ENCODE results near the gene RASD2.

- TF ChIP-seq, protein P1, sequence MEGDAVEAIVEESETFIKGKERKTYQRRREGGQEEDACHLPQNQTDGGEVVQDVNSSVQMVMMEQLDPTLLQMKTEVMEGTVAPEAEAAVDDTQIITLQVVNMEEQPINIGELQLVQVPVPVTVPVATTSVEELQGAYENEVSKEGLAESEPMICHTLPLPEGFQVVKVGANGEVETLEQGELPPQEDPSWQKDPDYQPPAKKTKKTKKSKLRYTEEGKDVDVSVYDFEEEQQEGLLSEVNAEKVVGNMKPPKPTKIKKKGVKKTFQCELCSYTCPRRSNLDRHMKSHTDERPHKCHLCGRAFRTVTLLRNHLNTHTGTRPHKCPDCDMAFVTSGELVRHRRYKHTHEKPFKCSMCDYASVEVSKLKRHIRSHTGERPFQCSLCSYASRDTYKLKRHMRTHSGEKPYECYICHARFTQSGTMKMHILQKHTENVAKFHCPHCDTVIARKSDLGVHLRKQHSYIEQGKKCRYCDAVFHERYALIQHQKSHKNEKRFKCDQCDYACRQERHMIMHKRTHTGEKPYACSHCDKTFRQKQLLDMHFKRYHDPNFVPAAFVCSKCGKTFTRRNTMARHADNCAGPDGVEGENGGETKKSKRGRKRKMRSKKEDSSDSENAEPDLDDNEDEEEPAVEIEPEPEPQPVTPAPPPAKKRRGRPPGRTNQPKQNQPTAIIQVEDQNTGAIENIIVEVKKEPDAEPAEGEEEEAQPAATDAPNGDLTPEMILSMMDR (conservative IDR thresholded peaks at IDR 0.05; ENCODE audit: low read length) = no peak
- no peak for TF ChIP-seq EZH2phosphoT487 (IDR thresholded peaks at IDR 0.05; ENCODE audit: borderline replicate concordance)
Observed at GRCh38 chr22:35542157-35542938, 1.7 kb downstream of the RASD2 start.

Measured in Loucy (cell line).